Measurements from ENCODE around the gene OR2H2.

OR2H2 gene

DNA sequence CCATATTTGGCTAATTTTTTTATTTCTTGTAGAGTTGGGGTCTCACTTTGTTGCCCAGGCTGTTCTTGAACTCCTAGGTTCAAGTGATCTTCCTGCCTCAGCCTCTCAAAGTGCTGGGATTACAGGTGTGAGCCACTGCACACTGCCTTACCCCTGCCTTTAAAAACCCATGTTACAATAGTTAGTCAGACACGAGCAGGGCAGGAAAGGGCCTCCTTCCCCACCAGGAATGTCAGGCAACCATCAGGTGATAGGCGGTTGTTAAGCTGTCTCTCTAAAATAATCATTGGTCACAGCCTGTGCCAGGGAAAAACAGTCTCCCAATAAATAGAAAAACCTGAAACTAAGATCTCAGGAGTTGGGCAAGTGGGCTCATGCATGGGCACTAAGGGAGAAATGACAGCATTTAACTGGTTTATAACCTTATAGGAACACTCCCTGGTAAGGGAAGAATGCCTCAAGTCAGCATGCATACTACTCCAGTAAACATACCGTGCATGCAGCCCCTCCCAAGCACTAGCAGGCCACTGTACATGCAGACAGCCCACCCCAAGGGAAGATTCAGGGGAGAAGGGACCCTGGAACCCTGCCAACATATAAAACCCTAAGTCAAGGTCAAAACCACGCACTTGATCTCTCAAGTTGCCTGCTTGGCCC is 8.4 kb downstream of the OR2H2 start:
- DNase-seq = no peak

DNA sequence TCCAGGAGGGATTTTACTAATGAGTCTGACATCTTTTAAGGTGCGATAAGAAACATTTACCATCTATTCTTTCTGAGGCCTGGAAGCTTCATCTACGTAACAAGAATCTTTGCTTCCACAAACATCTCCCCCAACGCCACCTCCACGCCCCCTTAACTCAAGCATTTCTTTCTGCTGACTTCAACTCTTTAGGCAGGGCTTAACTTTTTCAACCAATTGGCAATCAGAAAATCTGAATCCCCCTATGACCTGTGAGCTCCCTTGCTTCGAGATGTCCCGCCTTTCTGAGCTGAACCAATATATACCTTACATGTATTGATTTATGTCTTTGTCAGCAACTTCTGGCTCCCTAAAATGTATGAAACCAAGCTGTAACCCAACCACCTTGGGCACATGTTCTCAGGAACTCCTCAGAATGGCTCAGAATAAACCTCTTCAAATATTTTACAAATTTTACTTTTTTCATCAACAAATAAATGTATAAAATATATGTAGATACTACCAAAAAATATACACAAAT is 11.5 kb downstream of the OR2H2 start:
- no peak for DNase-seq

DNA sequence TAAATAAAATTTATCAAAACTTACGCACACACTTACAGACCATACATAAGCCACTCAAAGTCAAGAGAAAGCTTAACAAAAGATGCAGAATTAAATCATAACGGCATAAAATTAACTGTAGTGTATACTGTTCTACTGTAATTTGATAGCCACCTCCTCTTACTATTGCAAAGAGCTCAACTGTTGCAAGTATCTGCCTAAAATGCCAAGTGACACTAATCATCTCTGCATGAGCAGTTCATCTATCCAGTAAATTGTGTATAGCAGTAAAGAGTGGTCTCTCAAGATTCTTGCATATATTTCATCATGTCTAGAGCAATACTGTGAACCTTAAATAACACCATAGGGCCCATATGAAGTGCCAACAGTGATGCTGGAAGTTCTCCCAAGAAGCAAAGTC is 12.3 kb downstream of the OR2H2 start:
- no peak for DNase-seq

DNA sequence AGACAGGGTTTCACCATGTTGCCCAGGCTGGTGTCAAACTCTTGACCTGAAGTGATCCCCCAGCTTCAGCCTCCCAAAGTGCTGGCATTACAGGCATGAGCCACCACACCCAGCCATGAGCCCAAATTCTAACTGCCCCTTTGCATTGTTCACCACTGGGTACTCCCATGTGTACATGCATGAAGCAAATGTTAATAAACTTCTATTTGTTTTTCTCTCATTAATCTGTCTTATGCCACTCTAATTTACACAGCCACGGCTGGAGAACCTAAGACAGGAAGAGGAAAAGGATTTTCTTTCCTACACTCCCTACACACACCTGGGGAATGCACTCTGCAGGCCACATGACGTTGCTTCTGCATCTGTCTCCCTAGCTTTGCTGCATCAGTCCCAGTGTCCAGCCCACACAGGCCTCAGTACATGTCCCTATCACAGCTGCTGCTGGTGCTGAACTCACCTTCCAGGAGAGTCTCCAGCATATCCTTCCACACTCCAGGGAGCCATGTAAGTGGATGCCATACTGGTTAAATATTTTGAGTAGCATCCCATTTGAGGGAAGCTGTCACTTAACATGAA is 13.3 kb downstream of the OR2H2 start:
- DNase-seq = no peak

DNA sequence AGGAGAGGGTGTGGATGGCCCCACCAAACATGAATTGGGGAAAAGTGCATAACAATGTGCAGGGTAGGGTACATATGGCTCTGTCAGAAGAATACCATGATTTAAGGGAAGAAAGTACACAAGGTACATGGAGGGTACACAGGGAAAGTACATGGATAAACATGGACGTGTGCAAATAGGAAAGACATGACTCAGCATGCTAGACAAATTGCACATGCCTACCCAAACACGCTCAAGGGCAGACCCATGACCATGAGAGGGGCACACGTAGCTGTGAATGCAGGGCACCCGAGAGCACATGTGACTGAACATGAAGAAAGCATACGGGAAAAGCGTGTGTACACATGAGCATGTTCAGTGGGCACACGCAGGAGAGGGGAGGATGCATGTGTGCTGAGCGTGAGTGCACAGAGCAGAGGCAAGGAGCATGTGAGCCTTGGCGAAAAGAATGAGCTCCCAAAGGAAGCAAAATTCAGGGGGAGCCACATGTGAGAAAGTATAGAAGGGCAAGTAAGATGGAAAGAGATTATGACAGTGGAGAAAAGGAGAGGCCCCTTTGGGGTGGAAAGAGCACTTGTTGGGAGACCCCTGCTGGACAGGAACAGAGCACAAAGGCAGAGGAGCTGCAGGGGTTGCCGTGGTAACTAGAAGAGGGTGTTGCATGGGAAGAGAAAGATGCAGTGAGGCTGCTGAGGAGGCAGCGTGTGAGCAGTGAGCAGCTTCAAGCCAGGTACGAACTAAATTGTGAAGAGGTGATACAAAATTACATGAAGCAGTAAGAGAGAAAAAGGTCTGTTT is 17.8 kb downstream of the OR2H2 start:
- DNase-seq = no peak

DNA sequence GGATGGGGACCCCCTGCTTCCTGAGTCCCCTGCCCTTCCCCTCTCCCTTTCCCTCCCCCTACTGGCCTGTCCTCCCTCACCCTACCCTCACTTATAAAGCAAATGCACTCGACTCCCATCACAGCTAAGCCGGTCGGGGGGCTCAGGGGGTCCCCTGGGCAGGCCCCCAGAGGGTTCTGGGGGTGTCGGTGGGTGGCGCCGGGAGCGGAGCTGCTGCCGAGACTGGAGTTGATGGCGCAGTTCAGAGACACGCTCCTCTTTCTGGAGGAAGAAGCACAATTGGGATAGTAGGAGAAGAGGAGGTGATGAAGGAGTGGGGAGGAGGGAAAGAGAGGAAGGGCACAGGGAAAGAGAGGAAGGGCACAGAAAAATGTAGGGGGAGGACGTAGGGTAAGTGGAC is 18.5 kb downstream of the OR2H2 start:
- no peak for DNase-seq

DNA sequence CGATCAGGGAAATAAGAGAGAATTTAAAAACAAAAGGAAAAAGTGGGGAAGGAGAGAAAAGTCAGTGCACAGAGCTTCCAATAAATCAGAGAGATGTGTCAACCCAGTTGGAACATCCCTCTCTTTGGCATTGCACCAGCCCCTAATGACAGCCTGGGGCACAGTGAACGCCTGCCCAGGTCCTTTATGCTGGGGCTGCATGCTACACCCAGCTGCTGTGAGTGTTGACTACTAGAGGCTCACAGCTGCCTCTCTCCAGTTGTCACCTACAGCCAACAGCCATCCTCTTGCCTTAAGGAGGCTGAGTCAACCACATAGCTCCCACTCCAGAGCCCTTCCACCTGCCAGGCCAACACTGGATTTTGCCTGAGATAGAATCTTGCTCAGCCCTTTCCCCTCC is 19.0 kb downstream of the OR2H2 start:
- no peak for DNase-seq

DNA sequence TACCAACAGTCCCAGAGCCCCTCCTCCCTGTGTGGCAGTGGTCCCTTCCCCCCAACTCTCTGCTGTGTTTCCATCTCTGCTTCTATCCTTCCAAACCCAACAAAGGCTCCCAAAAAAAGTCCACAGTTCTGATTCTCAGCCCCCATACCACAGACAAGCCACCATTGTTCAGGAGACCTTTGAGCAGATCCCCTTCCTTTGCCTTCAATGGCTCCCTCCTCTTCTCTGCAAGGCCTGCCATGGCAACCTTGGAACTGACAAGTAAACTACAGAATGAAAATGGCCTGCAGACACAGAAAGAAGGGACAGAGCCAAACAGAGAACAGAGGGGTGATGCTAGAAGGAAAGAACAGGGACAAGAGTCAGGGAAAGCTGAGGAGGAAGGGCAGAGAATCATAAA is 23.2 kb downstream of the OR2H2 start:
- DNase-seq = no peak

DNA sequence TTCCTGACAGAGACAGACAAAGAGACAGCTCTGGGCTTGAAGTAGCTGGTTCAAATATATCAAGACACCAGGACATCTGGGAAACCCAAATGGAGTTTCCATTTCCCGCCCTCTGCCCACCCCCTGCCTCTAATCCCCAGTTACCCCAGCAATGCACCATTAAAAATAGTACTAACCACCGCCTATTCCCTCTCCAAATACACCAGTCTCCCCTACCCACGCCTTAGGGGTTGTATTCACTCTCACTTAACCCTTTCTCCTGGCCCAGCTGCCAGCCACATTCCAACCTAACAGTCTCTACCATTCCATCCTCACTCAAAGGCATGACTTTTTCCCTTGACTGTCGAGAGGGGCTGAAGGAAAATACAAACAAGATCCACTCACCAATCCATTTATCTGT is 25.6 kb downstream of the OR2H2 start:
- no peak for DNase-seq

DNA sequence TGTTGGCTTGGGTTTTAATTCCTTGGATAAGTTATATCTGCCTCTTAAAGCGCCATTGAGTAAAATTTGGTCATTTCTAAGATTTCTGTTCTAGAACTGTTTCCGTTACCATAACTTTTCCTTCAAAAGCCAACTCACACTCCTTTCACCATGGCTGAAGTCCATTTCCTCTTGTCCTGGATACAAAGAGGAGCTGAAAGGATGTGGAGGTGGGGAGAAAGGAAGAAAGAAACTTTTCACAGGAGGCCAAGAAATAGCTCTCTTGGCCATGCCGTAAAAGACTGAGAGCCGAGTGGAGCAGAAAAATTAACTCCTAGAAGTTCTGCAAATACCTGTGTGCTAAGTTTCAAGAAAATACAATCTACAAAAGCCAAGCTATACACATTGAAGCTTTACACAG is 26.5 kb downstream of the OR2H2 start:
- DNase-seq = no peak

DNA sequence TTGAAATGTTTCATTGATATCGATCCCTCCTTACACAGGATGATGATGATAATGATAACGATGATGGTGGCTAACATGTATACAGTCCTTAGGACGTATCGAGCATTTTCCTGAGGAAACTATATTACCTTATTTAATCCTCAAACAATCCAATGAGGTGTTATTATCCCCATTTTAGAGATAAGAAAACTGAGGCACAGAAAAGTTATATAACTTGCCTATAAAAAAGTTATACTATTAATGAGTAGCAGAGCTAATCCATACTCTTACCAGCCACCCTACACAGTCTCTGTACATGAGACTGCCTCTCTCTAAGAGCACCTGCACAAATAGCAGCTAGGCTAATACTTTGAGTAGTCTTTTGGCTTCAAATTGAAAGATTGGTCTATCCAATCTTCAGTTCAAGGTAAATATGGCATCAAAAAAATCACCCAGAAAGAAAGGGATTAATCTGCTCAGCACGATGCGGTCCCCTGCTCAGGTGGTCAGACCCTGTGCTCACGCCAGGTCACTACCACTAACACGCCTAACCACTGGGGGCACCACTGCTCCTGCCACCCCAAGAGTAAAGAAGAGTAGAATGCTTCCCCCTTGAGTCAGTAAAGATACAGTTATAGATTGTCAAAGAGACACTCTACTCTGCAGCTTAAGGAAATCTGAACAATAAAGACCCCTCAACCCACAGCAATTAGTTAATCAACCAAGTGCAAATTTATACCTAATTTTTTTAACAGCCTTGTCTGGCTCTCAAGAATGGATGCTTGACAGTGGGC is 33.0 kb downstream of the OR2H2 start:
- DNase-seq = no peak

DNA sequence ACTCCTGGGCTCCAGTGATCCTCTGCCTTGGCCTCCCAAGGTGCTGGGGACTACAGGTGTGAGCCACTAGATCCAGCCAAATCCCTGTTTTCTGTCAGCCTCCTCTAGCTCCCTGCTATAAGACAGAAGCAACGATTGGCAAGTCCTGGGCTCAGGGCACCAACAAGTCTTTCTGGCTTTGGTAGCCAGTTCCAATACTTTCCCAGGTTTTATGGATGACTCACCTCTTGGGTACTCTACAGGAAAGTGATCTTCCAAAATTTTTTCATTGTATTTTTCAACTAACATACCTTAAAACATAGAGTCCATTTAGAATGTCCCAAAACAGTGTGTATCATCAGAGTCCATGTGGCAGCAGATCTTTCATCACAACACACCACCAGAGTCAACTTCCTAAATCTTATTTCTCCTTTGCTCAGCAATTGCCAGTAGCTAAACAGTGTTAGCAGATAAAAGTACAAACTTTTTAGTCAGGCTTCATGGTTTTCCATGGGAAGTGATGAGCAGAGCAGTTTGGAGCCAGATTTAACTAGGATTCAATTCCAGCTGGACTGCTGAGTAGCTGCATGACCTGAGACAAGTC is 34.7 kb downstream of the OR2H2 start:
- DNase-seq = no peak

DNA sequence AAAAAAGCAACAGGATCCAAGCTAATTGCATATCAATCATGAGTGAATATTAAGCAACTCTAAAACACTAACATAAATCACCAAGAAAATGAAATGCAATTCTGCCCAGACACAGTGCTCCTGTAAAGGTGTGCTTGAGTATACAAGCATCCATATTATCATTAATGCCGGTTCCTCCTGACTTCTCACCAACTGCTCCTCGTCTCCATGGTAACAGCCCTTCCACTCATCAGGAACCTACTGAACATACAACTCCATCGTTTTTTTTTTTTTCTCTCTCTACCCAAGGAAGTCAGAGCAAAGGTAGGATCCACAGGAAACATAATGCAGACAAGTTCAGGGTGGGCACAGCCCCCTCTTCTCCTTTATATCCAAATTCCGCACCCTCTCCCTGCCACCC is 35.7 kb downstream of the OR2H2 start:
- DNase-seq = no peak

DNA sequence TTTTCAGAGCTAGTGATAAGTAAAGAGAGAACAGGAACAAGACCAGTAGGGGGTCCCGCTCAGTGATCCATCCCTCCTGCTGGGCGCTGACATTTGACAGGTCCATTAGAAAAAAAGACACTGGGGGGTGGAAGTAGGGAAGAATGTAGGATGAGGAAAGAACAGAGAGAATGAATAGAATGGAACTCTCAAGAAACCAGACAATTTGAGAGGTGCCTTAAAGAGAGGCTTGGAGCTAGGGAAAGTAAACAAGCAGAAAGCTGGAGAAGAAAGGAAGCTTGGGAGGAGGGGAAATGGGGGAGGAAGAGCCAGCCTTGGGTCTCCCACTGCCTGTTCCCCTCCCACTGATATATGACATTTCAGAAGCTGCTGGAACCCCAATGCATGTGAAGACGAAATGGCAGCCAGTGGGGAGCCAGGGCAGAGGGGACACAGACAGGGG is 39.6 kb downstream of the OR2H2 start:
- DNase-seq = no peak

DNA sequence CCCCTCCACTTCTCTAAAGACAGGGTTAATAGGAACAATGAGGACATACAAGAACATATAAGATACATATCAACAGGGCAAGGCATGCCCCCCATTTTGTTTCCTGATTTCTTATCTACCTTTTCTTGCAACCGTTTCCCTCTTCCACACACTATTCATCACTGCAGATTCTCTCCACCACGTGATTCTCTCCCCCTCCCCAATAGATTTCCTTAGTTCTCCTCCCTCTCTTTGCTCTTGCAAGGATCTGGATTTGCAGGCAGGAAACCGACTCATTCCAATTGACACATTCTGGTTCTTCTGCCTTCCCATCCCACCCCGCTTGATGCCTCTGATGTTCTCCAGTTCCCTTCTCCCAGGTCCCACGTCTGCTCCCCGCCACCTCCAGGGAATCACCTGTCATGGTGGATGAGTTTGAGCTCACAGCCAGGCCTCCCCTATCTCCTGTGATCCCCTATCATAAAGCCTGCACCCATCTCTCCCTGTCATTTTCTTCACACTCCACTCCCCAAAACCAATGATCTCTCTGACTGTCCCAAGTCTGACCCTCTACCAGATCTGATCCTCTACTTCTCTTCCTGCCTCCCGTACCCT is 40.5 kb downstream of the OR2H2 start:
- DNase-seq = no peak

DNA sequence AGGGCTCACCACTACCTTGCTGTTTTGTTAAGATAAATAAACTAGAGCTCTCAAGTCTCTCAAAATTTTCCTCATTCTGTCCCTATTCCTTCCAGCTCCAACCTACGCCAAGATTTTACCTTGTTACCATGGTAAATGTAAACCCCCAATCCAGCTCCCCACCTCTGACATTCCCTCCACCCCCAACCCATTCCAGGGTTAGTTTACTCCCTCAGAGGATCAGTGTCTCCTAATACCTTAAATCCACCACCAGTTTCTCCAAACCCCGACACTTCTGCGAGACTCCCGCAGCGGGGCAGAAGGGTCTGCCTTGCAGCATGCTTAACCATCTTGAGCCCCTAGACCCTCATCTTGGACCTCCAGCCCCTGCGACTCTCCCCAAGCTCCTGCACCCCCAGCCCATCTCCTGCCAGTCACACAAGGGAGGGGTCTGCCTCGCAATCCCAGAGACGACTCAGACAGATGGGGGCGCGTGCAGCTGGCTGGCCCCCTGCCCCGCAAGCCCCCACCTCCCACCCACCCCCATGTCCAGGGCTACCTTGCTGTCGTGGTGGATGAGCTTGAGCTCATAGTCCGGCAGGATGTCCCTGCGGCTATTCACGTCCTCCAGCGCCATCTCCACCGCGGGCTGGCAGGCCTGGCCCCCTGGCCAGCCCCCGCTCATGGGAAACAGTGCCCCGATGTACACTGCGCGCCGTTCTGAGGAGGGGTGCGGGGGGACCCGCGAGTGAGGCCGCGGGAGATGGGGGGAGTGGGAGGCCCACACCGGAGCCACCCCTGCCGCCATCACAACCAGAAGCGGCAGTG is 42.2 kb downstream of the OR2H2 start:
- DNase-seq = no peak

DNA sequence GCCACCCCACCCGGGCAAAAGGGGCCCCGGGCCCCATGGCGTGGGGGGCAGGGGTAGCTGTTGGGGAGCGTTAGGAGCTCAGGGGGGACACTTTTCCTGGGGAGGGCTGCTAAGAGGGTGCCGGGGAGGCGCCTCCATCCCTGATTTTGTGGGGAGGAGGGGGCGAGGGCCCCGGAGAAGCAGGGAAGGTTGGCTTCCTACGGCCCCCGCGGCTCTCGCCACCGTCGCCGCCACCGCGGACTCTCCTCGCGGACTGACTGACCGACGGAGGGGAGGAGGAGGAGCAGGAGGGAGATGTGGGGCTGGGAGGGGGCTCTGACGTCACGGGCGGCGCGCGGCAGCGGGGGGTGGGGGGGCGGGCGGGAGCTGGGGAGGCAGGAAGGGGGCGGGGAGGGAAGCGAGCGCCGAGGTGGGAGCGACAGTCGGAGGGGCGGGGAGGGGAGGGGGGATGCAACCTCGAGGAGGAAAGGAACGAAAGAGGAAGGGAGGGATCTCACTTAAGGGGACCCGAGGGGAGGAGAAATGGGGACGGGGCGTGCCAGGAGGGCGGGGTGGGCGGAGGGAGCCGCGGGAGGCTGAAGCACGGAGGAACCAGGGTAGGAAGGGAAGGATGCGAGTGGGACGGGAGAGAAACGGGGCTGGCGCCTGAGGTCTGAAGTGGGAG is 43.0 kb downstream of the OR2H2 start:
- no peak for DNase-seq

DNA sequence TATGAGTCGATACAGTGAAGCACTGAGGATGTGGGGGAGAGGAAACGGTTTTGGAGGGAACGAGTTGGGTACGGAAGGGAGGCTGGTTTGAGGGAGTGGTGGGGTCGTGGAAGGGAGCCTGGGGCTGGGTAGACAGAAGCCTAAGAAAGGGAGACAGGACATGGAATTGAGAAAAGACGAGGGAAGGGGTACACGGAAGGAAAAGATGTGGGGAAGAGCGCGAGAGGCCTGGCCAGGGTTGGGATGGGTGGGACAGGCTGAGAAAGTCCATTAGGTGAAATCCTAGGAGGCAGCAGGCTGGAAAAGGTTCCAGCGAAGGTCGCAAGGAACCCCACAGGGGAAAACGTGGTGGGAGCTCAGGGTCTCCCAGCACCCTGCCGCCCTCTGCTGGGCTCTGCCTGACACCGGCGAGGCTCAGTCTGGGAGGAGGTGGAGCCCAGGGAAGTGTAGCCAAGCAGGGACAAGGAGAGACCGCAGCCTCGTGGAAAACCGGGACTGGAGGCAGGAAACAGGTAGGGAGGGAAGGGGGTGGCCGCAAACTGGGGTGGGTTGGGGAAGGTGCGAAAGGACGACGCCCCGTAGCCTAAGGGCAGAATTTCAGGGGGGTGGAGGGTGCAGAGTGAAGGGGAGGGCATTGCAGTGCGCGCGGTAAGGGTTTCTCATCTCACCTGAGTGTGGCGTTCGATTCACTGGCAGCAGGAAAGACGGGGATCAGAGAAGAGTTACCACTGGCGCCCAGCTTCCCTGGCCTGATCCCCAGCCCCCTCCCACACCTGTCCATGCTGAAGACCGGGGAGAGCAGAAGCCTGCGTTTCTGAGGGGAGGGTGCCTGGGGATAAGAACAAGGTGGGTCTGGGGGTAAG is 43.7 kb downstream of the OR2H2 start:
- DNase-seq = peak in 1 of 2 experiments; percentile 34

DNA sequence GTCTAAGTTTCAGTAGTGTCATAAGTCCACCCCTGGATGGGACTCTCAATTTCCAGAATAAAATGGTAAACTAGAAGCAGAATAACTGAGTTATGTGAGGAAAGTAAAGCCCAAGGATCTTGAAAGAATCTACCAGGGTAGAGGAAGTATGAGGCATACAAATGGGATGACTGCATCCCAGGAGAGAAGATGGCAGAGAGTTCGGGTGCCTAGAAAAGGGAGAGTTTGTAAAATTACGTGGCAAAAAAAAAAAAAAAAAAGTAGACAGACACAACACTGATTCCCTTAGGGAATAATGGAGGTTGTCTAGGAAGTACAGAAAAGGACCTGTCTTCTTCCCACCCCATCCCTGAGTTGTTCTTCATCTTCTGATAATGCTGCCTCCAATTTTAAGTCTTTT is 44.6 kb downstream of the OR2H2 start:
- no peak for DNase-seq

DNA sequence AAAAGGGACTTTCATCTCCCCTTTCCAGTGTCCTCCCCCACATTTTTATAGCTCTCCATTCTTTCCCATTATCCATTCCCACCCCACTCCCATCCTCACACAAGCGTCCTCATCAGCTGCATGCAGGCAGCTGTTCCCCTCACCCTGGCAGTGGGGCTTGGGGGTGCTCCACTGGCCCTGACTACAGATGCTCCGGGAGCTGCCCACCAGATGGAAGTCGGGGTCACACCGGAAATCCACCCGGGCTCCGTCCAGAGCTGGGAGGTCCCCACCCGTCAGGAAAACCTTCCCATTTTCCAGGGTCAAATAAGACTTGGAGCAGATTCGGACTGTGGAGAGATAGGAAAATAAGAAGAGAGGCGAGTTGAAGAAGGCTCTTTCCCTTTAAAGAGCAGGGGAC is 45.4 kb downstream of the OR2H2 start:
- DNase-seq = no peak

All from NCI-H187 (cell line).